ENCODE measurements around the gene COL17A1. TPM values are rescaled to one million over a fixed set of nuclear protein-coding genes. Genes with fewer than 3 reads are reported as not detected.

COL17A1 gene
- total and polyA plus RNA-seq, 2 experiments from 2014 or later, result 1.1 to 1.3 TPM

DNA sequence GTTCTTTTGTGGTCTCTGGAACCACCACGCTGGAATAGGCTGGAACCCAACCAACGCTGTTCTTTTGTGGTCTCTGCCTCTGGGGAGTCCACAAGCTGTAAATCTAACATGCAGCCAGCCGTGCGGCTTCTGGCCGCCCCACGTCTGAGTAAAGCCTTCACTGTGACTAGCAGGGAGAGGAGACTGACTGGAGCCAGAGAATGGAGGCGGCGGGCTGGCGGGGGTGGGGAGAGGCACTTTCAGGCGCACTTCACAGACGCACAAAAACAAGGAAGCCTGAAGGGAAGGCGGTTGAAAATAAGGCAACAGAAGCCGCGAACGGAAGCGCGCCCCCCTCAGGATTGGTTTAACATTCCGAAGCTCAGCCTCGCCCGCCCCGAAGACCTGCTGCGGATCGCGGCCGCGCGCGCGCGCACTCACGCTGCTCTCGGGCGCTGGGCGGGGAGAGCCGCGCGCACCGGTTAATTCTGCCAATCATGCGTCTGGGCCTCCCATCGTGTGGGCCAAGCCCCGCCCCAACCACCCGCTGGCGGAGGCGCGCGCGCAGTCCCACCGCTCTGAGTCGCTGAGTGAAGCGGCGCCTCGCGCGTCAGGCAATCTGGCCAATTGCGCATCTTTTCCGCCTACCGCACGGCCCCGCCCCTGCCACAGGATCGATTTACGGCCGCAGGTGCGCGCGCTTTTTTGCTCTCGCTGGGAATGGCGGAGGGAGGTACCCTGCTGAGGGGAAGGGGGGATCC is 36.0 kb upstream of the COL17A1 start, which contains the start of gene SFR1:
Gene SFR1 (plus strand): TSS at position 687 of the 740 bp plus-strand sequence. CDS start 13 bp downstream, at position 700.
- H3K9me3 Mint-ChIP-seq, result no peaks in the 10 kb centered on the region
- H3K27me3 Mint-ChIP-seq (ENCODE audit: insufficient read depth, low read depth, poor library complexity), result peaks cover 10% of the 10 kb centered on the region
- H4K20me1 ChIP-seq (replicated peaks; ENCODE audit: insufficient read depth), result no peaks in the 10 kb centered on the region
- no peaks in the 10 kb centered on the region for H3K9me2 ChIP-seq (ENCODE audit: insufficient read depth)
- H3K27me3 ChIP-seq (ENCODE audit: insufficient read depth), result no peaks in the 10 kb centered on the region
- H3K27ac ChIP-seq (ENCODE audit: low read depth), result peak within 1 kb of the TSS; percentile 100
- H3K36me3 ChIP-seq (ENCODE audit: insufficient read depth), result no peaks in the 10 kb centered on the region
- H3K4me3 Mint-ChIP-seq, result peak within 1 kb of the TSS; percentile 89
- no peak for TF ChIP-seq ZNF114 (CRISPR knock-in tag; IDR thresholded peaks at IDR 0.05)
- no peak for TF ChIP-seq JUNB (IDR thresholded peaks at IDR 0.05; ENCODE audit: unreplicated experiment)
- peak; percentile 56 to 84 for TF ChIP-seq CTCF (conservative IDR thresholded peaks at IDR 0.05; ENCODE audit: low read depth in 2 of 2)
- TF ChIP-seq ETS1 (IDR thresholded peaks at IDR 0.05), result 0 out of 2 replicates have a peak, but pooled peaks have one; percentile 43
- TF ChIP-seq REST (IDR thresholded peaks at IDR 0.05; ENCODE audit: unreplicated experiment), result no peak
- TF ChIP-seq POLR2AphosphoS5 (IDR thresholded peaks at IDR 0.05; ENCODE audit: low read depth), result peak; percentile 91
- TF ChIP-seq EZH2 (IDR thresholded peaks at IDR 0.05; ENCODE audit: low read depth, unreplicated experiment), result no peak
- TF ChIP-seq, protein P1, sequence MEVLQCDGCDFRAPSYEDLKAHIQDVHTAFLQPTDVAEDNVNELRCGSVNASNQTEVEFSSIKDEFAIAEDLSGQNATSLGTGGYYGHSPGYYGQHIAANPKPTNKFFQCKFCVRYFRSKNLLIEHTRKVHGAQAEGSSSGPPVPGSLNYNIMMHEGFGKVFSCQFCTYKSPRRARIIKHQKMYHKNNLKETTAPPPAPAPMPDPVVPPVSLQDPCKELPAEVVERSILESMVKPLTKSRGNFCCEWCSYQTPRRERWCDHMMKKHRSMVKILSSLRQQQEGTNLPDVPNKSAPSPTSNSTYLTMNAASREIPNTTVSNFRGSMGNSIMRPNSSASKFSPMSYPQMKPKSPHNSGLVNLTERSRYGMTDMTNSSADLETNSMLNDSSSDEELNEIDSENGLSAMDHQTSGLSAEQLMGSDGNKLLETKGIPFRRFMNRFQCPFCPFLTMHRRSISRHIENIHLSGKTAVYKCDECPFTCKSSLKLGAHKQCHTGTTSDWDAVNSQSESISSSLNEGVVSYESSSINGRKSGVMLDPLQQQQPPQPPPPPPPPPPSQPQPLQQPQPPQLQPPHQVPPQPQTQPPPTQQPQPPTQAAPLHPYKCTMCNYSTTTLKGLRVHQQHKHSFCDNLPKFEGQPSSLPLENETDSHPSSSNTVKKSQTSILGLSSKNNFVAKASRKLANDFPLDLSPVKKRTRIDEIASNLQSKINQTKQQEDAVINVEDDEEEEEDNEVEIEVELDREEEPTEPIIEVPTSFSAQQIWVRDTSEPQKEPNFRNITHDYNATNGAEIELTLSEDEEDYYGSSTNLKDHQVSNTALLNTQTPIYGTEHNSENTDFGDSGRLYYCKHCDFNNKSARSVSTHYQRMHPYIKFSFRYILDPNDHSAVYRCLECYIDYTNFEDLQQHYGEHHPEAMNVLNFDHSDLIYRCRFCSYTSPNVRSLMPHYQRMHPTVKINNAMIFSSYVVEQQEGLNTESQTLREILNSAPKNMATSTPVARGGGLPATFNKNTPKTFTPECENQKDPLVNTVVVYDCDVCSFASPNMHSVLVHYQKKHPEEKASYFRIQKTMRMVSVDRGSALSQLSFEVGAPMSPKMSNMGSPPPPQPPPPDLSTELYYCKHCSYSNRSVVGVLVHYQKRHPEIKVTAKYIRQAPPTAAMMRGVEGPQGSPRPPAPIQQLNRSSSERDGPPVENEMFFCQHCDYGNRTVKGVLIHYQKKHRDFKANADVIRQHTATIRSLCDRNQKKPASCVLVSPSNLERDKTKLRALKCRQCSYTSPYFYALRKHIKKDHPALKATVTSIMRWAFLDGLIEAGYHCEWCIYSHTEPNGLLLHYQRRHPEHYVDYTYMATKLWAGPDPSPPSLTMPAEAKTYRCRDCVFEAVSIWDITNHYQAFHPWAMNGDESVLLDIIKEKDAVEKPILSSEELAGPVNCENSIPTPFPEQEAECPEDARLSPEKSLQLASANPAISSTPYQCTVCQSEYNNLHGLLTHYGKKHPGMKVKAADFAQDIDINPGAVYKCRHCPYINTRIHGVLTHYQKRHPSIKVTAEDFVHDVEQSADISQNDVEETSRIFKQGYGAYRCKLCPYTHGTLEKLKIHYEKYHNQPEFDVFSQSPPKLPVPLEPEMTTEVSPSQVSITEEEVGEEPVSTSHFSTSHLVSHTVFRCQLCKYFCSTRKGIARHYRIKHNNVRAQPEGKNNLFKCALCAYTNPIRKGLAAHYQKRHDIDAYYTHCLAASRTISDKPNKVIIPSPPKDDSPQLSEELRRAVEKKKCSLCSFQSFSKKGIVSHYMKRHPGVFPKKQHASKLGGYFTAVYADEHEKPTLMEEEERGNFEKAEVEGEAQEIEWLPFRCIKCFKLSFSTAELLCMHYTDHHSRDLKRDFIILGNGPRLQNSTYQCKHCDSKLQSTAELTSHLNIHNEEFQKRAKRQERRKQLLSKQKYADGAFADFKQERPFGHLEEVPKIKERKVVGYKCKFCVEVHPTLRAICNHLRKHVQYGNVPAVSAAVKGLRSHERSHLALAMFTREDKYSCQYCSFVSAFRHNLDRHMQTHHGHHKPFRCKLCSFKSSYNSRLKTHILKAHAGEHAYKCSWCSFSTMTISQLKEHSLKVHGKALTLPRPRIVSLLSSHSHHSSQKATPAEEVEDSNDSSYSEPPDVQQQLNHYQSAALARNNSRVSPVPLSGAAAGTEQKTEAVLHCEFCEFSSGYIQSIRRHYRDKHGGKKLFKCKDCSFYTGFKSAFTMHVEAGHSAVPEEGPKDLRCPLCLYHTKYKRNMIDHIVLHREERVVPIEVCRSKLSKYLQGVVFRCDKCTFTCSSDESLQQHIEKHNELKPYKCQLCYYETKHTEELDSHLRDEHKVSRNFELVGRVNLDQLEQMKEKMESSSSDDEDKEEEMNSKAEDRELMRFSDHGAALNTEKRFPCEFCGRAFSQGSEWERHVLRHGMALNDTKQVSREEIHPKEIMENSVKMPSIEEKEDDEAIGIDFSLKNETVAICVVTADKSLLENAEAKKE (CRISPR knock-in tag; IDR thresholded peaks at IDR 0.05), result no peak
- no peak for TF ChIP-seq ZNF331 (CRISPR knock-in tag; IDR thresholded peaks at IDR 0.05; ENCODE audit: low read depth)
- no peak for TF ChIP-seq EZH2phosphoT487 (IDR thresholded peaks at IDR 0.05; ENCODE audit: unreplicated experiment)
- TF ChIP-seq NANOG (IDR thresholded peaks at IDR 0.05; ENCODE audit: borderline replicate concordance), result no peak
- peak; percentile 61 for TF ChIP-seq CREB1 (CRISPR knock-in tag; IDR thresholded peaks at IDR 0.05; ENCODE audit: low read depth)
- no peak for TF ChIP-seq STAT1 (IDR thresholded peaks at IDR 0.05; ENCODE audit: unreplicated experiment)
- H3K4me3 ChIP-seq, result peak within 1 kb of the TSS; percentile 75
- H3K4me2 ChIP-seq, result peak within 1 kb of the TSS; percentile 91
- H3K36me3 Mint-ChIP-seq (ENCODE audit: low read depth), result peaks cover 10% of the 10 kb centered on the region
- H3F3A ChIP-seq (replicated peaks; ENCODE audit: low read depth), result peaks cover 4% of the 10 kb centered on the region; the same call in 1 of the 2 replicates
- peaks cover 25% of the 10 kb centered on the region for H3K4me1 Mint-ChIP-seq
- DNase-seq (ENCODE audit: low spot score) (peak; percentile 99), ATAC-seq (peak; percentile 85)
- no peaks in the 10 kb centered on the region for H3K79me2 ChIP-seq (replicated peaks; ENCODE audit: insufficient read depth)
- H3K4me1 ChIP-seq (ENCODE audit: insufficient read depth), result peaks cover 14% of the 10 kb centered on the region; the same call in 1 of the 2 replicates
- H2AFZ ChIP-seq, result peak within 1 kb of the TSS; percentile 52
- H3K27ac Mint-ChIP-seq, result peak within 1 kb of the TSS; percentile 100
